Brain microvascular endothelial cell (primary cell): ENCODE measurements around the gene EPB41L3.

Experiments
- DNase-seq: peaks from one replicate; pipeline ENCODE4 v3.0.0-alpha.2; 2020
- H3K27ac ChIP-seq: fragments of 250-450 bp; sonication (Bioruptor Pico); 2 replicates; pipeline ENCODE4 v1.5.1; 2020; ENCODE audit warnings: mild to moderate bottlenecking, moderate library complexity
- H3K27me3 ChIP-seq: fragments of 250-450 bp; sonication (Bioruptor Pico); replicated peaks from 2 replicates; pipeline ENCODE4 v1.5.1; 2020; ENCODE audit warnings: mild to moderate bottlenecking
- H3K36me3 ChIP-seq: fragments of 250-450 bp; sonication (Bioruptor Pico); replicated peaks from 2 replicates; pipeline ENCODE4 v1.5.1; 2020; ENCODE audit warnings: mild to moderate bottlenecking
- H3K4me3 ChIP-seq: 2 replicates; pipeline ENCODE4 v1.5.1; 2011; ENCODE audit warnings: low read depth, mild to moderate bottlenecking, control low read depth, low read length, moderate library complexity
- CTCF ChIP-seq: IDR thresholded peaks from 2 replicates; pipeline ENCODE4 v1.5.1; 2011; ENCODE audit warnings: low read depth, mild to moderate bottlenecking, moderate library complexity, low read length, control low read depth, inconsistent platforms; ENCODE audit errors: missing control alignments
- in situ Hi-C: cut with HindIII; loops from 2 replicates; pipeline ENCODE4 v1.10.0; 2017; ENCODE audit warnings: low sequenced_read_pairs, low pct_ligation_motif_present

EPB41L3 gene

GRCh38 chr18:5410582-5410981, 133.2 kb downstream of the EPB41L3 start:
- Histone ChIP-seq H3K27ac (no peak overlapping the region), H3K27me3 (no peaks in the 10 kb centered on the region), H3K4me3 (no peak overlapping the region), H3K36me3 (no peaks in the 10 kb centered on the region)
- TF ChIP-seq CTCF = no peak
- in situ Hi-C loops = no loop called here
- no peak for DNase-seq

DNA sequence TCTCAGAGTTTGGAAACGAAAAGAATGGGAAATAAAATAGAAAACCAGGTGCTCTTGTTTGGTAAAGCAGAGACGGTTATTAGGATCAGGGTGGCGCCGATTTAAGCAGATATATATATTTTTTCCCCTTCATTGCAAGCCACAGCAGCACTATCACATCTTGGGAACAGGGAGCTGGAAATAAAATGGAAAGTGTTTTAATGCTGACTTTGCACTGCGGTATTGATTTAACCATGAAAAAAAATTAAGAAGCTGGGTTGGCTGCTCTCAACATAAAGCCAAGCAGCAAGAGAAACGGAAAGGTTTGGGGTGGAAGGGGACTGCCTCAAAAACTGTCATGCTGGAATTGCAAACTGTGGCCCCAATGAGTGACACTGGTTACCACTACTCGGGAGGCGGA, 145.5 kb downstream of the EPB41L3 start:
- in situ Hi-C loops = no loop called here

DNA sequence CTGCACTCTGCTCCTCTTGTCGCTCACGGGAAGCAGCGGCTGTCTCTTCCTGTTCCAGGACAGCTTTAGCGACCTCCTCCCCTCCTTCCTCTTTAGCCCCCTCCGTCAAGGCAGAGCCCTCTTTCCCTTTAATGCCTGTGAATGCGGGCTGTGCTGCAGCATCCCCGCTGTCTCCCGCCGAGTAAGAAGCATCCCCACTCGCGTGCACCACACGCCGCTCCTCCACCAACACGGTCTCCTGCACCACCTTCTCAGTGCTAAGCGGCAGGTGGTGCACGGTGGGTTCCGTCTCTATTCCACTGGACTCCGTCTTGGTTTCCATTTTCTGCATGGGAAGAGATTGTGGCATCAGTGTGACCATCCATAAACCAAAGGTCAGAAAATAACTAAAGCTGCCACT, 146.7 kb downstream of the EPB41L3 start:
- H3K36me3 ChIP-seq = no peaks in the 10 kb centered on the region
- TF ChIP-seq CTCF = no peak
- in situ Hi-C loops = no loop called here

More for the DNA sequence above, 145.5 kb downstream of the EPB41L3 start:
- no peak for TF ChIP-seq CTCF
- Histone ChIP-seq H3K36me3 (no peaks in the 10 kb centered on the region), H3K4me3 (no peak overlapping the region), H3K27ac (no peak overlapping the region), H3K27me3 (no peaks in the 10 kb centered on the region)
- DNase-seq = no peak

DNA sequence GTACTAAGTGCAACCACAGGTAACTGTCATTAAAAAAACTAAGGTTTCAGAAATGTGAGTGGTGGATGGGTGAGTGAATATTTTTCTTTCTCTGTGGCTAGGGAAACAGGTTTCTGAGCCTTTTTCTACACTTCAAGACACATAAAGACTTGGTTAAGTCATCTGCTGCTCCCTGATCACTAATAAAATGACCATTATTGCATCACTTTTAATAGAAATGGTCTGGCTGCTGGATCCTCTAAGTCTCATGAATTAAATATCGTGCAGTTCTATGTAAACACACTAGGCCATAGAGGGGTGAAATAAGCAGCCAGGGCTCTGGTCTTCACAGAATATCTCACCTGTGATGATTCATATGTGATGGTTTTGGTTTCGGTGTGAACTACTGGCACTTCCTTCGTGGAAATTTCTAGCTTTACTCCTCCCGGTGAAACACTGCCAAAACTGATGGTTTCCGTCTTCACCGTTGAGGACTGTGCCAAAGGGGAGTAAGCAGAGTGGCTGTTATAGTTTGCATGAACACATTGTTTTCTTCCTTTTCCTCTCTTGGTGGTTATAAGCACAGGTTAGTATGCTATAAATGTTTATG, 147.8 kb downstream of the EPB41L3 start:
- no peak for TF ChIP-seq CTCF

More for the DNA sequence above, 146.7 kb downstream of the EPB41L3 start:
- no peak for DNase-seq
- Histone ChIP-seq H3K4me3 (no peak overlapping the region), H3K27me3 (no peaks in the 10 kb centered on the region), H3K27ac (no peak overlapping the region)

GRCh38 chr18:5393779-5394178, 150.0 kb downstream of the EPB41L3 start:
- peak; percentile 48 for DNase-seq

More for the DNA sequence above, 147.8 kb downstream of the EPB41L3 start:
- Histone ChIP-seq H3K4me3 (no peak overlapping the region), H3K36me3 (no peaks in the 10 kb centered on the region), H3K27ac (no peak overlapping the region), H3K27me3 (no peaks in the 10 kb centered on the region)
- in situ Hi-C loops = no loop called here
- DNase-seq = no peak

More at GRCh38 chr18:5393779-5394178, 150.0 kb downstream of the EPB41L3 start:
- Histone ChIP-seq H3K4me3 (no peak overlapping the region), H3K27ac (no peak overlapping the region), H3K36me3 (no peaks in the 10 kb centered on the region), H3K27me3 (no peaks in the 10 kb centered on the region)
- no peak for TF ChIP-seq CTCF
- in situ Hi-C loops = no loop called here
